Measurements from ENCODE around the gene TARS1.

- no peak for TF ChIP-seq ATF2 (IDR thresholded peaks at IDR 0.05; ENCODE audit: low read length)
- TF ChIP-seq SP1 (IDR thresholded peaks at IDR 0.05; ENCODE audit: low read depth, low read length) = no peak
- no peak for TF ChIP-seq RFX5 (IDR thresholded peaks at IDR 0.05; ENCODE audit: borderline replicate concordance, low read depth, low read length)
- TF ChIP-seq SIX5 (IDR thresholded peaks at IDR 0.05; ENCODE audit: low read depth, low read length) = no peak
- no peak for TF ChIP-seq POLR2A (IDR thresholded peaks at IDR 0.05; ENCODE audit: control extremely low read depth in 1 of 2, low read depth in 2 of 2, low read length in 2 of 2)
- TF ChIP-seq POLR2AphosphoS5 (IDR thresholded peaks at IDR 0.05; ENCODE audit: low read depth, low read length) = no peak
- TF ChIP-seq CTCF (IDR thresholded peaks at IDR 0.05; ENCODE audit: control extremely low read depth in 1 of 3, insufficient read depth in 1 of 3, low read depth in 1 of 3, low read length in 3 of 3) = no peak
- no peak for TF ChIP-seq YY1 (IDR thresholded peaks at IDR 0.05; ENCODE audit: low read depth, low read length)
These were observed 39.0 kb upstream of the TARS1 start for GRCh38 chr5:33401482-33402390.
